ENCODE results near the gene PEX5L. TPM values are rescaled to one million over a fixed set of nuclear protein-coding genes. Genes with fewer than 3 reads are reported as not detected.

Gene PEX5L
- total and polyA plus RNA-seq, 2 donors (not counting 1 experiment from before 2014, with no cell fraction given) = 0.52 to 5.9 TPM

GRCh38 chr3:179769411-179770247, 267.1 kb downstream of the PEX5L start:
- Histone ChIP-seq H3K36me3 (ENCODE audit: control insufficient read depth, insufficient read depth, low read length) (no peaks in the 10 kb centered on the region), H4K20me1 (ENCODE audit: control insufficient read depth, extremely low read depth, insufficient read depth, low read length) (no peaks in the 10 kb centered on the region), H3K27me3 (ENCODE audit: control insufficient read depth, insufficient read depth, low read length) (no peaks in the 10 kb centered on the region), H3K79me2 (ENCODE audit: control insufficient read depth, insufficient read depth, low read length) (no peaks in the 10 kb centered on the region), H3K27ac (ENCODE audit: insufficient read depth, low read length) (no peak overlapping the region), H3K9me3 (ENCODE audit: control insufficient read depth, insufficient read depth, low read depth, low read length) (no peaks in the 10 kb centered on the region), H3K4me1 (ENCODE audit: control insufficient read depth, extremely low read depth, insufficient read depth, low read length) (no peaks in the 10 kb centered on the region), H3K9ac (ENCODE audit: insufficient read depth, low read length) (no peak overlapping the region), H3K4me3 (replicated peaks in 1 of 4; ENCODE audit: control extremely low read depth in 1 of 4, insufficient read depth in 1 of 4, low read depth in 3 of 4, low read length in 4 of 4) (no peak overlapping the region), H2AFZ (ENCODE audit: low read length) (no peak overlapping the region), H3K4me2 (ENCODE audit: extremely low read depth, insufficient read depth, low read length) (no peak overlapping the region)
- no peak for DNase-seq (ENCODE audit: low read depth in 2 of 2)
- TF ChIP-seq, protein P1, sequence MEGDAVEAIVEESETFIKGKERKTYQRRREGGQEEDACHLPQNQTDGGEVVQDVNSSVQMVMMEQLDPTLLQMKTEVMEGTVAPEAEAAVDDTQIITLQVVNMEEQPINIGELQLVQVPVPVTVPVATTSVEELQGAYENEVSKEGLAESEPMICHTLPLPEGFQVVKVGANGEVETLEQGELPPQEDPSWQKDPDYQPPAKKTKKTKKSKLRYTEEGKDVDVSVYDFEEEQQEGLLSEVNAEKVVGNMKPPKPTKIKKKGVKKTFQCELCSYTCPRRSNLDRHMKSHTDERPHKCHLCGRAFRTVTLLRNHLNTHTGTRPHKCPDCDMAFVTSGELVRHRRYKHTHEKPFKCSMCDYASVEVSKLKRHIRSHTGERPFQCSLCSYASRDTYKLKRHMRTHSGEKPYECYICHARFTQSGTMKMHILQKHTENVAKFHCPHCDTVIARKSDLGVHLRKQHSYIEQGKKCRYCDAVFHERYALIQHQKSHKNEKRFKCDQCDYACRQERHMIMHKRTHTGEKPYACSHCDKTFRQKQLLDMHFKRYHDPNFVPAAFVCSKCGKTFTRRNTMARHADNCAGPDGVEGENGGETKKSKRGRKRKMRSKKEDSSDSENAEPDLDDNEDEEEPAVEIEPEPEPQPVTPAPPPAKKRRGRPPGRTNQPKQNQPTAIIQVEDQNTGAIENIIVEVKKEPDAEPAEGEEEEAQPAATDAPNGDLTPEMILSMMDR (conservative IDR thresholded peaks at IDR 0.05 in 1 of 2, IDR thresholded peaks at IDR 0.05 in 1 of 2; ENCODE audit: low read depth in 1 of 2, low read length in 2 of 2) = no peak
- no peak for TF ChIP-seq EZH2 (IDR thresholded peaks at IDR 0.05; ENCODE audit: low read length, missing control alignments)

DNA sequence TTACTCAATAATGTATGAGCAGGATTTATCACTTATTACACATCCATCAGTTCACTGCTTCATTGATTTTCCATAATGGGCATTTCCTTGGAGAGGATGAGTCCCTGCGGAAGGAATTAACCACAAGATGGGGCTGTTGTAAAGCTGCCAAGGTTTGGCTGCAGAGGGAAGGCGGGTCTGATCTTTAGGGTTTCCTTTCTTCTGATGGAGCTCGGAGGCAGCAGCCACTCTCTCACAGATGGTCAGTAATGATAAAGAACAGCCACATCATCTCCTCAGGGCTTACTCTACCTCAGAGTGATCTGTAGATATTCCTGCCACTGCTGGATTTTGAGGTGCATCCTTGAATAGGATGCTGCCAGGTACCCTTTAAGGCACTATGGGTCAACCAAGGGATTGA, 268.7 kb downstream of the PEX5L start:
- no peak for TF ChIP-seq EZH2 (IDR thresholded peaks at IDR 0.05; ENCODE audit: low read length, missing control alignments)
- TF ChIP-seq, protein P1 (conservative IDR thresholded peaks at IDR 0.05 in 1 of 2, IDR thresholded peaks at IDR 0.05 in 1 of 2; ENCODE audit: low read depth in 1 of 2, low read length in 2 of 2) = peak; percentile 63 to 76
- H3K9ac ChIP-seq (ENCODE audit: insufficient read depth, low read length) = no peak overlapping the region
- H3K79me2 ChIP-seq (ENCODE audit: control insufficient read depth, insufficient read depth, low read length) = no peaks in the 10 kb centered on the region
- DNase-seq (ENCODE audit: low read depth in 2 of 2) = peak; percentile 73 to 75
- no peaks in the 10 kb centered on the region for H3K27me3 ChIP-seq (ENCODE audit: control insufficient read depth, insufficient read depth, low read length)
- H3K4me1 ChIP-seq (ENCODE audit: control insufficient read depth, extremely low read depth, insufficient read depth, low read length) = no peaks in the 10 kb centered on the region
- H3K27ac ChIP-seq (ENCODE audit: insufficient read depth, low read length) = no peak overlapping the region
- H3K36me3 ChIP-seq (ENCODE audit: control insufficient read depth, insufficient read depth, low read length) = no peaks in the 10 kb centered on the region
- no peak overlapping the region for H2AFZ ChIP-seq (ENCODE audit: low read length)
- H3K4me2 ChIP-seq (ENCODE audit: extremely low read depth, insufficient read depth, low read length) = no peak overlapping the region
- no peak overlapping the region for H3K4me3 ChIP-seq (replicated peaks in 1 of 4; ENCODE audit: control extremely low read depth in 1 of 4, insufficient read depth in 1 of 4, low read depth in 3 of 4, low read length in 4 of 4)
- no peaks in the 10 kb centered on the region for H3K9me3 ChIP-seq (ENCODE audit: control insufficient read depth, insufficient read depth, low read depth, low read length)
- H4K20me1 ChIP-seq (ENCODE audit: control insufficient read depth, extremely low read depth, insufficient read depth, low read length) = no peaks in the 10 kb centered on the region

- Histone ChIP-seq H3K27me3 (ENCODE audit: control insufficient read depth, insufficient read depth, low read length) (no peaks in the 10 kb centered on the region), H4K20me1 (ENCODE audit: control insufficient read depth, extremely low read depth, insufficient read depth, low read length) (no peaks in the 10 kb centered on the region), H3K4me3 (replicated peaks in 1 of 4; ENCODE audit: control extremely low read depth in 1 of 4, insufficient read depth in 1 of 4, low read depth in 3 of 4, low read length in 4 of 4) (no peak overlapping the region), H3K79me2 (ENCODE audit: control insufficient read depth, insufficient read depth, low read length) (no peaks in the 10 kb centered on the region), H3K4me2 (ENCODE audit: extremely low read depth, insufficient read depth, low read length) (no peak overlapping the region), H2AFZ (ENCODE audit: low read length) (no peak overlapping the region), H3K9ac (ENCODE audit: insufficient read depth, low read length) (no peak overlapping the region), H3K36me3 (ENCODE audit: control insufficient read depth, insufficient read depth, low read length) (no peaks in the 10 kb centered on the region), H3K9me3 (ENCODE audit: control insufficient read depth, insufficient read depth, low read depth, low read length) (no peaks in the 10 kb centered on the region), H3K4me1 (ENCODE audit: control insufficient read depth, extremely low read depth, insufficient read depth, low read length) (no peaks in the 10 kb centered on the region), H3K27ac (ENCODE audit: insufficient read depth, low read length) (no peak overlapping the region)
- no peak for DNase-seq (ENCODE audit: low read depth in 2 of 2)
- no peak for TF ChIP-seq EZH2 (IDR thresholded peaks at IDR 0.05; ENCODE audit: low read length, missing control alignments)
- TF ChIP-seq, protein P1 (conservative IDR thresholded peaks at IDR 0.05 in 1 of 2, IDR thresholded peaks at IDR 0.05 in 1 of 2; ENCODE audit: low read depth in 1 of 2, low read length in 2 of 2) = no peak
Measured at GRCh38 chr3:179766416-179767133, 270.2 kb downstream of the PEX5L start.

Data from fibroblast of lung (primary cell).